Nephron progenitor cell (in vitro differentiated cells): ENCODE data around the gene VOPP1.

Experiments
- DNase-seq: peaks from one replicate; pipeline ENCODE4 v3.0.0; 2021
- H3K27ac Mint-ChIP-seq: 2 replicates; pipeline ENCODE4 v1.8.0; 2021; ENCODE audit warnings: mild to moderate bottlenecking, moderate library complexity, mixed read lengths
- H3K27me3 Mint-ChIP-seq: 2 replicates; pipeline ENCODE4 v1.8.0; 2021; ENCODE audit warnings: mild to moderate bottlenecking, low read depth, mixed read lengths; ENCODE audit not compliant: poor library complexity
- H3K36me3 Mint-ChIP-seq: 2 replicates; pipeline ENCODE4 v1.8.0; 2021; ENCODE audit warnings: low read depth, mixed read lengths
- H3K4me1 Mint-ChIP-seq: 2 replicates; pipeline ENCODE4 v1.8.0; 2021; ENCODE audit warnings: mixed read lengths
- H3K4me3 Mint-ChIP-seq: 2 replicates; pipeline ENCODE4 v1.8.0; 2021; ENCODE audit warnings: mild to moderate bottlenecking, moderate library complexity, mixed read lengths
- H3K9me3 Mint-ChIP-seq: 2 replicates; pipeline ENCODE4 v1.8.0; 2021; ENCODE audit warnings: mild to moderate bottlenecking, moderate library complexity, mixed read lengths
- CTCF ChIP-seq: fragments of 200-600 bp; sonication (generic); IDR thresholded peaks from 2 replicates; pipeline ENCODE4 v1.5.0; 2021; ENCODE audit warnings: antibody characterized with exemption

VOPP1 gene

DNA sequence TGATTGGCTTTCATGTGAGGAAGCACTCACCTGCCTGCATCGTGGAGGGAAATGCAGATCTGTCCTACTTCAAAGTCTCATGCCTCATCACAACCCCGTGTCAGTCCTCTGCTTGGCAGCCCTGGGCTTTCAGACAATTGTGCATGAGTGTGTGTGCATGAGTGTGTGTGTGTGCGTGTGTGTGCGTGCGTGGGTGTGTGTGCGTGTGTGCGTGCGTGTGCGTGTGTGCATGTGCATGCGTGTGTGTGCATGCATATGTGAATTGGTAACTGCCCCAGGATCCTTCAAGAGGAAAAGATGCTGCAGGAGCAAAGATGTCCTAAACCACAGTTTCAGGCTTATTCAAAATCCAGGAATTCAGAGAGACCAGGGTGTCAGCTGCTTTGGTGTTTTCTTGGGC is 135.8 kb downstream of the VOPP1 start:
- peaks cover 33% of the 10 kb centered on the region for H3K4me1 Mint-ChIP-seq
- TF ChIP-seq CTCF, result no peak
- H3K27ac Mint-ChIP-seq, result no peak overlapping the region
- peaks cover 4% of the 10 kb centered on the region for H3K27me3 Mint-ChIP-seq
- H3K4me3 Mint-ChIP-seq, result no peak overlapping the region
- DNase-seq, result no peak
- H3K36me3 Mint-ChIP-seq, result no peaks in the 10 kb centered on the region
- no peaks in the 10 kb centered on the region for H3K9me3 Mint-ChIP-seq

DNA sequence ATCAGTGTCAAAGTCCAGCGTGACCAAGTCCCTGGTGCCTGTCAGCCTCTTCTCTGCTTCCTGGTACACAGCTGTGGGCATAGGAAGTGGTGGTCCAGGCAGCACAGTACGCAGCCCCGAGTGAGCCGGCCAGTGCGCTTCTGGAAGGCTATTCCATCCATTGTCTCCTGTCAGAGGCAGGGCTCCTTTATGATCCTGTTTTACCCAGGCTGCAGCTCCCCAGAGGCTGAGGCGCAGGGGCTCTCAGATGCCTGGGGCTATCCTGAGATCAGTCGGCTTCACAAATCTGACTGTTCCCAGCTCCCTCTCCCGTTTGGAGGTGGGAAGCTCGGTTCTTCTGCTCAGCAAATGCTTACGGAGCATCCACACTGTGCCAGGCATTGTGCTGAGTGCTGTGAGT is 136.8 kb downstream of the VOPP1 start:
- DNase-seq, result no peak
- peaks cover 4% of the 10 kb centered on the region for H3K27me3 Mint-ChIP-seq
- H3K36me3 Mint-ChIP-seq, result no peaks in the 10 kb centered on the region
- no peaks in the 10 kb centered on the region for H3K9me3 Mint-ChIP-seq
- H3K4me1 Mint-ChIP-seq, result peaks cover 33% of the 10 kb centered on the region
- no peak overlapping the region for H3K4me3 Mint-ChIP-seq
- no peak overlapping the region for H3K27ac Mint-ChIP-seq
- no peak for TF ChIP-seq CTCF

GRCh38 chr7:55432939-55433784 is 139.1 kb downstream of the VOPP1 start:
- Mint-ChIP-seq H3K4me3 (no peak overlapping the region), H3K4me1 (peaks cover 23% of the 10 kb centered on the region), H3K36me3 (no peaks in the 10 kb centered on the region), H3K27ac (no peak overlapping the region), H3K27me3 (peaks cover 4% of the 10 kb centered on the region), H3K9me3 (no peaks in the 10 kb centered on the region)
- TF ChIP-seq CTCF, result peak; percentile 44
- no peak for DNase-seq

DNA sequence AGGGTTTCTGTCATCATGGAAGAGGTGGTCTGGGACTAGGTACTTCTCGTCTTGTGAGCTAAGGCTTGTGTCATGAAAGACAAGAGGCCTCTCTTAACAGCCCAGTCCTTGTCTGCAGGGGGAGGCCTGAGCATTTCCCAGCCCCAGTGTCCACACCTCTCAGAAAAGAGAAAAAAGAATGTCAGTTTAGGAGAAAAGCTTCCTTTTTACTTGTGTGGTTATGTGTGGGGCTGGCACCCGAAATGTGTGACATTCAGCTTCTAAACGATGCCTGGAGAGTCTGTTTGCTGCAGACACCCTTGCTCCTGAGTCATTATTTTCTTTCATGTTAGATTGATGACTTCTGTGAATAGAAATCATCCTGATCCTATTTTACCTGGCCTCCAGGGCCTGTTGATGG is 139.8 kb downstream of the VOPP1 start:
- Mint-ChIP-seq H3K27me3 (peaks cover 4% of the 10 kb centered on the region), H3K4me1 (peaks cover 27% of the 10 kb centered on the region), H3K9me3 (no peaks in the 10 kb centered on the region), H3K4me3 (no peak overlapping the region), H3K36me3 (no peaks in the 10 kb centered on the region), H3K27ac (no peak overlapping the region)
- DNase-seq, result no peak
- TF ChIP-seq CTCF, result no peak

- Mint-ChIP-seq H3K4me1 (peaks cover 33% of the 10 kb centered on the region), H3K27me3 (peaks cover 4% of the 10 kb centered on the region), H3K9me3 (no peaks in the 10 kb centered on the region), H3K4me3 (no peak overlapping the region), H3K36me3 (no peaks in the 10 kb centered on the region), H3K27ac (no peak overlapping the region)
- DNase-seq, result no peak
- no peak for TF ChIP-seq CTCF
Observed at GRCh38 chr7:55431898-55432297, 140.4 kb downstream of the VOPP1 start.
